IMR-90 (cell line): Measurements from ENCODE around the gene HUNK. TPM values are rescaled to one million over a fixed set of nuclear protein-coding genes. Genes with fewer than 3 reads are reported as not detected.

Experiments
- ATAC-seq: fragments of 200-7000 bp; cut with Tn5 transposase; 2 replicates; pipeline ENCODE4 v1.9.1; 2020; ENCODE audit warnings: low read depth, mild to moderate bottlenecking, moderate library complexity
- BruUV-seq: library from RNA; stranded (reverse); fragments of 400-500 nt; replicated peaks from 2 replicates; lab custom pipeline; 2021; lab: Mats Ljungman, UMichigan
- CTCF ChIA-PET: fragments of 300-600 bp; formaldehyde crosslinking; extraction: SDS; loops from one replicate; lab custom pipeline; 2021; ENCODE audit warnings: antibody characterized with exemption; lab: Yijun Ruan, JAX
- POLR2A ChIA-PET: fragments of 300-600 bp; sonication (Branson Sonifier 250); formaldehyde crosslinking; loops from one replicate; lab custom pipeline; 2022; ENCODE audit warnings: antibody characterized with exemption; ENCODE audit not compliant: unreplicated experiment; lab: Charles Lee
- DNase-seq: peaks from one replicate; pipeline ENCODE4 v3.0.0; 2013
- H2AFZ ChIP-seq: replicated peaks from 2 replicates; pipeline ENCODE3; 2013; ENCODE audit warnings: low read length, mild to moderate bottlenecking; ENCODE audit not compliant: poor library complexity
- H2AK5ac ChIP-seq: 2 replicates; pipeline ENCODE4 v1.6.1; 2013; ENCODE audit warnings: low read depth, low read length, inconsistent platforms
- H2AK9ac ChIP-seq: replicated peaks from 2 replicates; pipeline ENCODE3; 2013; ENCODE audit warnings: mild to moderate bottlenecking, low read depth, low read length, moderate library complexity; ENCODE audit not compliant: poor library complexity
- H2BK120ac ChIP-seq: 2 replicates; pipeline ENCODE4 v1.6.1; 2013; ENCODE audit warnings: low read depth, low read length, inconsistent platforms
- H2BK15ac ChIP-seq: 3 replicates; pipeline ENCODE4 v1.6.1; 2013; ENCODE audit warnings: low read depth, low read length, inconsistent platforms
- H2BK20ac ChIP-seq: 2 replicates; pipeline ENCODE4 v1.6.1; 2013; ENCODE audit warnings: low read depth, mild to moderate bottlenecking, inconsistent platforms, low read length, moderate library complexity
- H2BK5ac ChIP-seq: 2 replicates; pipeline ENCODE4 v1.6.1; 2013; ENCODE audit warnings: mild to moderate bottlenecking, low read depth, low read length, inconsistent platforms; ENCODE audit not compliant: poor library complexity, severe bottlenecking
- H3K14ac ChIP-seq: replicated peaks from 2 replicates; pipeline ENCODE4 v1.6.1; 2013; ENCODE audit warnings: low read depth, low read length, inconsistent platforms
- H3K18ac ChIP-seq: 2 replicates; pipeline ENCODE4 v1.6.1; 2013; ENCODE audit warnings: low read depth, low read length, control low read depth
- H3K23ac ChIP-seq: 2 replicates; pipeline ENCODE4 v1.6.1; 2013; ENCODE audit warnings: low read depth, low read length, inconsistent platforms
- H3K27ac ChIP-seq: 2 replicates; pipeline ENCODE4 v1.5.1; 2013; ENCODE audit warnings: mild to moderate bottlenecking, control low read depth, low read length; ENCODE audit not compliant: insufficient read depth
- H3K27me3 ChIP-seq: 2 replicates; pipeline ENCODE4 v1.6.1; 2013; ENCODE audit warnings: low read length; ENCODE audit not compliant: control insufficient read depth, insufficient read depth
- H3K36me3 ChIP-seq: 2 replicates; pipeline ENCODE4 v1.6.1; 2013; ENCODE audit warnings: low read length, mixed read lengths; ENCODE audit not compliant: control insufficient read depth, insufficient read depth
- H3K4ac ChIP-seq: 2 replicates; pipeline ENCODE4 v1.6.1; 2013; ENCODE audit warnings: low read depth, low read length, inconsistent platforms
- H3K4me1 ChIP-seq: 2 replicates; pipeline ENCODE4 v1.6.1; 2013; ENCODE audit warnings: low read length, mixed read lengths; ENCODE audit not compliant: control insufficient read depth, insufficient read depth
- H3K4me2 ChIP-seq: 2 replicates; pipeline ENCODE4 v1.6.1; 2013; ENCODE audit warnings: low read depth, mild to moderate bottlenecking, control low read depth, low read length, moderate library complexity
- H3K4me3 ChIP-seq: 2 replicates; pipeline ENCODE4 v1.5.1; 2013; ENCODE audit warnings: low read depth, mild to moderate bottlenecking, control low read depth, low read length, moderate library complexity; ENCODE audit not compliant: insufficient read depth
- H3K56ac ChIP-seq: 2 replicates; pipeline ENCODE4 v1.6.1; 2013; ENCODE audit warnings: low read length, inconsistent platforms; ENCODE audit not compliant: insufficient read depth; ENCODE audit errors: extremely low read depth
- H3K79me1 ChIP-seq, 2 experiments: 2 replicates each; pipeline ENCODE4 v1.6.1; 2013; ENCODE audit warnings: low read length in 2 of 2, inconsistent platforms in 1 of 2, low read depth in 1 of 2
- H3K9ac ChIP-seq: 2 replicates; pipeline ENCODE4 v1.6.1; 2013; ENCODE audit warnings: low read depth, low read length, control low read depth
- H3K9me1 ChIP-seq: 2 replicates; pipeline ENCODE4 v1.6.1; 2013; ENCODE audit warnings: low read length, inconsistent platforms; ENCODE audit not compliant: insufficient read depth
- H3K9me3 ChIP-seq: 2 replicates; pipeline ENCODE4 v1.6.1; 2013; ENCODE audit warnings: low read length; ENCODE audit not compliant: control insufficient read depth, insufficient read depth
- H4K20me1 ChIP-seq: 2 replicates; pipeline ENCODE4 v1.6.1; 2013; ENCODE audit warnings: low read length, inconsistent platforms; ENCODE audit not compliant: insufficient read depth
- H4K5ac ChIP-seq: 2 replicates; pipeline ENCODE4 v1.6.1; 2013; ENCODE audit warnings: mild to moderate bottlenecking, low read depth, low read length, control low read depth
- H4K8ac ChIP-seq, 2 experiments: 2 replicates each; pipeline ENCODE4 v1.6.1; 2013; ENCODE audit warnings: low read depth in 2 of 2, low read length in 2 of 2, control low read depth in 1 of 2, inconsistent platforms in 1 of 2
- H4K91ac ChIP-seq: 2 replicates; pipeline ENCODE4 v1.6.1; 2013; ENCODE audit warnings: low read depth, low read length, inconsistent platforms; ENCODE audit not compliant: insufficient read depth
- BHLHE40 ChIP-seq: fragments of 150-350 bp; IDR thresholded peaks from 2 replicates; pipeline ENCODE4 v1.6.1; 2016; ENCODE audit warnings: mild to moderate bottlenecking, low read depth, low read length
- CEBPB ChIP-seq: IDR thresholded peaks from 2 replicates; pipeline ENCODE4 v1.6.1; 2012; ENCODE audit warnings: low read depth, low read length, improper control_type of control experiment
- CHD1 ChIP-seq: IDR thresholded peaks from 2 replicates; pipeline ENCODE4 v1.6.1; 2012; ENCODE audit warnings: low read depth, low read length, improper control_type of control experiment
- FOS ChIP-seq: fragments of 150-350 bp; IDR thresholded peaks from 2 replicates; pipeline ENCODE4 v1.6.1; 2016; ENCODE audit warnings: low read depth, low read length
- MAFK ChIP-seq: IDR thresholded peaks from 2 replicates; pipeline ENCODE4 v1.6.1; 2012; ENCODE audit warnings: low read depth, low read length, improper control_type of control experiment
- POLR2A ChIP-seq: IDR thresholded peaks from 2 replicates; pipeline ENCODE4 v1.6.1; 2012; ENCODE audit warnings: mild to moderate bottlenecking, low read depth, low read length
- RAD21 ChIP-seq: IDR thresholded peaks from 2 replicates; pipeline ENCODE4 v1.6.1; 2012; ENCODE audit warnings: low read length, improper control_type of control experiment
- RCOR1 ChIP-seq: IDR thresholded peaks from 2 replicates; pipeline ENCODE4 v1.6.1; 2012; ENCODE audit warnings: mild to moderate bottlenecking, low read length, improper control_type of control experiment; ENCODE audit not compliant: insufficient replicate concordance
- RFX5 ChIP-seq: IDR thresholded peaks from 2 replicates; pipeline ENCODE4 v1.8.0; 2012; ENCODE audit warnings: low read depth, mild to moderate bottlenecking, low read length, moderate library complexity
- SMC3 ChIP-seq: fragments of 150-350 bp; IDR thresholded peaks from 2 replicates; pipeline ENCODE4 v1.6.1; 2016; ENCODE audit warnings: low read depth, mild to moderate bottlenecking, antibody characterized with exemption, low read length, moderate library complexity
- WGBS, 2 experiments: methylation state at CpG; one replicate each; pipeline versions ENCODE4 v1.1.5 to v1.1.7; 2013; ENCODE audit warnings: missing lambda C conversion rate in 2 of 2; ENCODE audit not compliant: insufficient read length in 1 of 2; ENCODE audit errors: extremely low coverage in 2 of 2; 5-methylcytosine and 5-hydroxymethylcytosine counted together
- dilution Hi-C: fragments of 300-500 bp; cut with HindIII; formaldehyde crosslinking; loops from one replicate; pipeline ENCODE4 v1.14.3; 2018; ENCODE audit warnings: low sequenced_read_pairs; ENCODE audit not compliant: unreplicated experiment
- in situ Hi-C: fragments of 300-500 bp; cut with MboI; formaldehyde crosslinking; loops from 3 replicates; pipeline ENCODE4 v1.14.3; 2019; ENCODE audit warnings: low sequenced_read_pairs, inconsistent platforms, mixed read lengths
- intact Hi-C: fragments of 100-400 bp; cut with micrococcal nuclease; formaldehyde crosslinking; loops from 2 replicates; pipeline ENCODE4 v1.10.0; 2022
- polyA plus RNA-seq, 3 experiments: library from polyadenylated mRNA; depleted of rRNA; stranded (reverse); fragments of >200 nt; gene quantifications; 2 replicates each; pipeline ENCODE4 v1.2.3, GENCODE V29; 2012; ENCODE audit warnings: low replicate concordance in 1 of 3
- total RNA-seq: library from RNA; depleted of rRNA; stranded (reverse); fragments of >200 nt; gene quantifications from 2 replicates; pipeline ENCODE4 v1.2.3, GENCODE V29; 2012
- TF ChIP-seq, protein P1 (sequence below): fragments of 150-350 bp; IDR thresholded peaks from 2 replicates; pipeline ENCODE4 v1.6.1; 2017; ENCODE audit warnings: mild to moderate bottlenecking, antibody characterized with exemption, low read length, low read depth
- TF ChIP-seq, protein P2 (sequence below): fragments of 150-350 bp; IDR thresholded peaks from 2 replicates; pipeline ENCODE4 v1.6.1; 2016; ENCODE audit warnings: low read depth, mild to moderate bottlenecking, low read length, moderate library complexity, borderline replicate concordance

HUNK gene
- total and polyA plus RNA-seq, 2 of the 4 experiments (the other 2 are of a cell fraction): 1.0 to 2.0 TPM

DNA sequence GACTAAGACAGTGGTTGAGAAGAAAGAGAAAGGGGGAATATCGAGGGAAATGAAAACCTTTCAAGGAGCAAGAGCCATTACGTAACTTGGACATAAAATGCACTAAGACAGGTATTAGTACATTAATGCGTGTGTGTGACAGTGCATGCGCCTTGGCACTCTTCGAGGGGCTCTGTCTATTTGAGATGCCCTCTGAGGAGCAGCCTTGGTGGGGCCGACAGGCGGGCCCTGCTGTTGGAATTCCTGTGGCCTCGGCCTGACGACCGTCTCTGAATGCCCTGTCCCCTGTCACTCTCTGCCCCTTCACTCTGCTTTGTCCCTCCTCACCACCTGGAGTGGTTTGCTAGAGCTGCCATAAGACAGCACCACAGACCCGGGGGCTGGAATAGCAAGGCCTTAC, 12.3 kb downstream of the HUNK start:
- dilution Hi-C loops: no loop called here
- no peak overlapping the region for H3K4ac ChIP-seq
- H3K27me3 ChIP-seq: no peaks in the 10 kb centered on the region
- TF ChIP-seq FOS: no peak
- TF ChIP-seq SMC3: no peak
- TF ChIP-seq, protein P1, sequence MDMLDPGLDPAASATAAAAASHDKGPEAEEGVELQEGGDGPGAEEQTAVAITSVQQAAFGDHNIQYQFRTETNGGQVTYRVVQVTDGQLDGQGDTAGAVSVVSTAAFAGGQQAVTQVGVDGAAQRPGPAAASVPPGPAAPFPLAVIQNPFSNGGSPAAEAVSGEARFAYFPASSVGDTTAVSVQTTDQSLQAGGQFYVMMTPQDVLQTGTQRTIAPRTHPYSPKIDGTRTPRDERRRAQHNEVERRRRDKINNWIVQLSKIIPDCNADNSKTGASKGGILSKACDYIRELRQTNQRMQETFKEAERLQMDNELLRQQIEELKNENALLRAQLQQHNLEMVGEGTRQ: no peak
- TF ChIP-seq POLR2A: no peak
- no peak for TF ChIP-seq RFX5
- TF ChIP-seq RCOR1: no peak
- TF ChIP-seq MAFK: no peak
- TF ChIP-seq, protein P2, sequence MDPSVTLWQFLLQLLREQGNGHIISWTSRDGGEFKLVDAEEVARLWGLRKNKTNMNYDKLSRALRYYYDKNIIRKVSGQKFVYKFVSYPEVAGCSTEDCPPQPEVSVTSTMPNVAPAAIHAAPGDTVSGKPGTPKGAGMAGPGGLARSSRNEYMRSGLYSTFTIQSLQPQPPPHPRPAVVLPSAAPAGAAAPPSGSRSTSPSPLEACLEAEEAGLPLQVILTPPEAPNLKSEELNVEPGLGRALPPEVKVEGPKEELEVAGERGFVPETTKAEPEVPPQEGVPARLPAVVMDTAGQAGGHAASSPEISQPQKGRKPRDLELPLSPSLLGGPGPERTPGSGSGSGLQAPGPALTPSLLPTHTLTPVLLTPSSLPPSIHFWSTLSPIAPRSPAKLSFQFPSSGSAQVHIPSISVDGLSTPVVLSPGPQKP: no peak
- TF ChIP-seq BHLHE40: no peak
- no peak for TF ChIP-seq RAD21
- no peak for TF ChIP-seq CEBPB
- no peak for TF ChIP-seq CHD1
- H3K14ac ChIP-seq: no peak overlapping the region
- CTCF ChIA-PET: no interaction called here
- no peak overlapping the region for H3K18ac ChIP-seq
- no peaks in the 10 kb centered on the region for H3K36me3 ChIP-seq
- H2AK9ac ChIP-seq: no peak overlapping the region
- no TSS peak for BruUV-seq
- H3K23ac ChIP-seq: no peak overlapping the region
- H2BK5ac ChIP-seq: no peak overlapping the region
- no peak overlapping the region for H2AK5ac ChIP-seq
- no peak overlapping the region for H4K8ac ChIP-seq
- H3K27ac ChIP-seq: no peak overlapping the region
- H3K9me3 ChIP-seq: no peaks in the 10 kb centered on the region
- peaks cover 2% of the 10 kb centered on the region; the same call in 1 of the 2 replicates for H3K9me1 ChIP-seq
- in situ Hi-C loops: no loop called here
- no peak for ATAC-seq
- H3K56ac ChIP-seq: no peak overlapping the region
- H3K4me3 ChIP-seq: no peak overlapping the region
- no peak overlapping the region for H3K4me2 ChIP-seq
- H3K79me1 ChIP-seq: peaks cover under 1 to 22% of the 10 kb centered on the region in 2 experiments
- H4K5ac ChIP-seq: no peak overlapping the region
- 94% methylated on average over 9 of the region's 11 CpGs; no CpG with 5 or more reads in 1 of the 2 experiments for WGBS, 2 experiments
- no peak overlapping the region for H2AFZ ChIP-seq
- no peak overlapping the region for H2BK20ac ChIP-seq
- no peak overlapping the region for H2BK15ac ChIP-seq
- H3K9ac ChIP-seq: no peak overlapping the region
- H4K91ac ChIP-seq: no peak overlapping the region
- H4K20me1 ChIP-seq: peaks cover 2% of the 10 kb centered on the region; the same call in 1 of the 2 replicates
- H3K4me1 ChIP-seq: peaks cover 9% of the 10 kb centered on the region
- intact Hi-C loops: no loop called here
- H2BK120ac ChIP-seq: no peak overlapping the region
- POLR2A ChIA-PET: no interaction called here
- DNase-seq: no peak
